ENCODE measurements around the gene C1QTNF9B.
A peak's percentile ranks its signal among the peaks of the same experiment; 100 is the strongest.
"Not testable (repeated sequence)": the region's sequence is repeated elsewhere in the genome, so short reads cannot be mapped to it uniquely, and the experiment has no call there.

Gene C1QTNF9B

GRCh38 chr13:23894746-23895145 is 2.6 kb downstream of the C1QTNF9B start:
- not testable (repeated sequence) for DNase-seq (ENCODE audit: low spot score)

GRCh38 chr13:23893791-23894190 is 3.5 kb downstream of the C1QTNF9B start:
- not testable (repeated sequence) for DNase-seq (ENCODE audit: low spot score)

- peak; percentile 14 for DNase-seq (ENCODE audit: low spot score)
These were observed 7.4 kb downstream of the C1QTNF9B start for GRCh38 chr13:23889615-23890607.

- peak; percentile 97 for DNase-seq (ENCODE audit: low spot score)
These were observed 8.4 kb downstream of the C1QTNF9B start, which contains the start of gene MIPEP for GRCh38 chr13:23888658-23889614. TSS of gene MIPEP (minus strand) at chr13:23889400. CDS start at chr13:23889320, 80 bp downstream.

- not testable (repeated sequence) for DNase-seq (ENCODE audit: low spot score)
These were observed 12.9 kb downstream of the C1QTNF9B start for GRCh38 chr13:23884361-23884760.

GRCh38 chr13:23883255-23883654 is 14.0 kb downstream of the C1QTNF9B start:
- DNase-seq (ENCODE audit: low spot score) = no peak

GRCh38 chr13:23881402-23881800 is 15.9 kb downstream of the C1QTNF9B start:
- DNase-seq (ENCODE audit: low spot score) = not testable (repeated sequence)

GRCh38 chr13:23880493-23881401 is 16.6 kb downstream of the C1QTNF9B start:
- DNase-seq (ENCODE audit: low spot score) = not testable (repeated sequence)

GRCh38 chr13:23877286-23877685 is 20.0 kb downstream of the C1QTNF9B start:
- no peak for DNase-seq (ENCODE audit: low spot score)

GRCh38 chr13:23876265-23876664 is 21.0 kb downstream of the C1QTNF9B start:
- peak; percentile 35 for DNase-seq (ENCODE audit: low spot score)

GRCh38 chr13:23871616-23872220 is 25.6 kb downstream of the C1QTNF9B start:
- peak; percentile 69 for DNase-seq (ENCODE audit: low spot score)

GRCh38 chr13:23870356-23871140 is 26.8 kb downstream of the C1QTNF9B start:
- DNase-seq (ENCODE audit: low spot score) = no peak

GRCh38 chr13:23868521-23868920 is 28.8 kb downstream of the C1QTNF9B start:
- no peak for DNase-seq (ENCODE audit: low spot score)

- DNase-seq (ENCODE audit: low spot score) = peak; percentile 49
These were observed 30.2 kb downstream of the C1QTNF9B start for GRCh38 chr13:23867027-23867491.

GRCh38 chr13:23866420-23867026 is 30.8 kb downstream of the C1QTNF9B start:
- DNase-seq (ENCODE audit: low spot score) = no peak

GRCh38 chr13:23865906-23866305 is 31.4 kb downstream of the C1QTNF9B start:
- no peak for DNase-seq (ENCODE audit: low spot score)

GRCh38 chr13:23865026-23865425 is 32.3 kb downstream of the C1QTNF9B start:
- DNase-seq (ENCODE audit: low spot score) = no peak

GRCh38 chr13:23861310-23861709 is 36.0 kb downstream of the C1QTNF9B start:
- no peak for DNase-seq (ENCODE audit: low spot score)

GRCh38 chr13:23859904-23860303 is 37.4 kb downstream of the C1QTNF9B start:
- DNase-seq (ENCODE audit: low spot score) = no peak

Data from AG08395 (cell line).